KG1 (cell line): ENCODE results near the gene POU6F1.

ENCODE experiments used
- DNase-seq: peaks from one replicate; lab custom pipeline; 2025; lab: John Stamatoyannopoulos, UW

The POU6F1 gene

DNA sequence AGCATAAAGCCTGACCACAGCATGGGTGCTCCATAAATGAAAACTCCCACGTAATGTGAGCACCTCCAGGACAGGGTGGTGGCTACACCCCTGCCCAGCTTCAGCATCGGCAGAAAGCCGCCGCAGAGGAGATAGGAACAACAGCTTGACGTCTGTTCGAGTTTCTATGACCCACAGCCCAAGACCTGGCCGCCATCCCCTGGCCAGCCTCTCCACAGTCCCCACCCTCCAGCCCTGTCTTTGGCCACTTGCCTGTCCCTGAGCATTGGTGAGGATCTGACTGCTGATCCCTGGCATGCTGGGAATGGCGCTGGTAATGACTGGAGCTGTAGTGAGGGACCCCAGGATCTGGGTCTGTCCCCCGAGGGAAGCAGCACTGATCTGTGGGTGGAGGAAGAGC is 21.3 kb downstream of the POU6F1 start:
- DNase-seq = no peak

- DNase-seq = no peak
Observed at GRCh38 chr12:51195841-51196240, 22.0 kb downstream of the POU6F1 start.

DNA sequence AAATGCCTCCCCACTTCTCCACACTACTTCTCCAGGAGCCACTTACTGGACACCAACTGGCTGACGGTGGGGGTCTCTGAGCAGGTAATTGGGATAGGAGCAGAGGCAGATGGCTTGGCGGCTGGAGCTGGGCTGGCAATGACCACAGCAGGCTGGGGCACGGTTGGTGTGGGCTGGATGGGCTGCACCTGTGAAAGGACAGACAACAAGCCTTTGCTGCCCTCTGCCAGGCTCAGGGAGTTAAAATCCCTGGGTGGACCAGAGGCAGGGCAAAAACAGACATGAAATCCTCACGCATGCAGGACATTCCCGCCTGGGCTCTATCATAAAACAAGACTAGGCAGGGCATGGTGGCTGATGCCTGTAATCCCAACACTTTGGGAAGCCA is 25.6 kb downstream of the POU6F1 start:
- DNase-seq = no peak

- no peak for DNase-seq
Observed at GRCh38 chr12:51191516-51192283, 26.2 kb downstream of the POU6F1 start.

GRCh38 chr12:51190820-51191219 is 27.0 kb downstream of the POU6F1 start:
- no peak for DNase-seq

DNA sequence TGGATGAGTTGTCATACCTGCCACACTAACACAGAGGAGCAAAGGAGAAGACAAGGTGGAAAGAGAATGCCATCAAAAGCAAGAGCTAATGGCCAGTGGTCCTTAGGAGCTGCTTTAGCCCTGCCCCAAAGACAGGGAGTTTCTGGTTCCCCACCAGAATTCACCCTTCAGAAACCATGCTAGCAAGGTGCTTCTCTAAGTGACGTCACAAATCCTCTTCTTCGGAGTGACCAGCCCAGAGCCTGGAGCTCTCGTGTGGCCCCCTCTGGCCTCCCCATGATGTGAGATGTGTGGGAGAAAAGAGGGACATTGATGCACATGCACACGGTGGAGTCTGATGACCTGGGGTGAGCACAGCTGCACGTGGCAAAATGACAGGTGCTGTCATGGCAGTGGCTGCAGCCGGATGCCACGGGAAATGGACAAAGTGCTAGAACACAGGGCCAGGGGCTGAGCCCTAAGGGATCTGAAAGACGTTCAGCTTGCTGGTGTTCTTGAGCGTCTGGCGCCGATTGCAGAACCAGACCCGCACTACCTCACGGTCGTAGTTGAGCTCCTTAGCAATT is 28.0 kb downstream of the POU6F1 start:
- no peak for DNase-seq

DNA sequence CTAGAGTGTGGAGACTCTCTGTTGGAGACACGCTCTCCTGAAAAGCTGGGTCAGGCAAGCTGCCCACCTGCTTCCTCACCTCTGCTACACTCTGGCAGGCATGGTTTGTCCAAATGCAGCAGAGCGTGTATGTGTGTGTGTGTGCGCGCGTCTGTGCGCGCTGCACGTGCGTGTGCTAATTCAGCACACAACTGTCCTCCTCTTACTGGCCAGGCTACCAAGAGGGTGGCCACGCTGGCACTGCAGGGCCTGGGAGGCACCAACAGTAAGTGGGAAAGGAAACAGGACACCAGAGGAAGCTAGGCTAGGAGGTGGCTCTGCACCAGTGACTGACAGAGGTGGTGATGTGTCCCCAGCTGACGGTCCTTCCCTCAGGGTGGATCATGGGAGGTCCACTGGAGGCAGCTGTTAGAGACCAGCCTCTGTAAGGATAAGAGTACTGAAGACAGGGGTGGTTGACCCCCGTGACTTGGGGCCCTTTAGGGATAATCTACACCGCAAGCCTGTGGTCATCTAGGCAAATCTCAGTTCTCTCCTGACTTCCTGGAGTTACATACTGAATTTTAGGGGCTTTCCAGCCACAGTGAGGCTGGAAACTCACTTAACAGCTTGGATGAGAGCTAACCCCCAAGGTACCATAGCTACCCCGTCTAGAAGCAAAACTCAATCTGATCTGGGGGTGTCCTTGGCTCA is 29.4 kb downstream of the POU6F1 start:
- DNase-seq = no peak

- no peak for DNase-seq
Observed at GRCh38 chr12:51187370-51187987, 30.4 kb downstream of the POU6F1 start.

GRCh38 chr12:51186465-51187085 is 31.3 kb downstream of the POU6F1 start:
- no peak for DNase-seq

DNA sequence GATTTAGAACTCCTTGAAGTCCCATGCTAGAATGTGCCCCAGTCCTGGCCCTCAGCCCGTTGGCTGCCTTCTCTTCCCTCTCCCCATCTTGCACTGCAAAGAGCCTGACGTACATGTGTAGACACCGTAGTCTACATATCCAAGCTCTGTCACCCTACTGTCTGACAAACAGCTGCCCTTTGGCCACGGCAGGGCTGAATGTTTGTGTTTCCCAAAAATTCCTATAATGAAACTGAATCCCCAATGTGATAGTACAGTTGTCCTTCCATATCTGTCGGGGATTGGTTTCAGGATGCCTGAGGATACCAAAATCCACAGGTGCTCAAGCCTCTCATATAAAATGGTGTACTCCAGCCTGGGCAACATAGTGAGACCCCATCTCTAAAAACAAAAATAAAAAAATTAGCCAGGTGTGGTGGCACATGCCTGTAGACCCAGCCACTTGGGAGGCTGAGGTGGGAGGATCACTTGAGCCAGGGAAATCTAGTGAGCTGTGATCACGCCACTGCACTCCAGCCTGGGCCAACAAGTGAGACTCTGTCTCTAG is 32.6 kb downstream of the POU6F1 start:
- DNase-seq = no peak

DNA sequence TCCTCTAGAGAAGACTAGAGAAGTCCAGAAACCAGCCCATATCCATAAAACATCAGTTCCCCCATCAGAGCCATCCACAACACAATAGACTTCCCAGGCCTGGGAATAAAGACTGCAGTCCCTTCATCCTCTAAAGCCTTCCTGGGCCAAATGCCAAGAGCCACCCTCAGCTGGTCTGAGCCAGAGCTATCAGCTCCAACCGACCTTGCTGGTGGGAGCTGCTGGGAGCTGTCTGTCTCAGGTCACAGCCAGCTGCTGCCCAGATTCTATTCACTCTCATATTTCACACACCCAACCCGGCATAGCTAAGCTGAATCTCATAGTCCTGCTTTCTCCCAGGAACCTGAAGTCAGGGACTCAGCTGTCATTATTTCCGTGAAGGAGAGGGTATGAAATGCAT is 34.0 kb downstream of the POU6F1 start:
- DNase-seq = no peak

DNA sequence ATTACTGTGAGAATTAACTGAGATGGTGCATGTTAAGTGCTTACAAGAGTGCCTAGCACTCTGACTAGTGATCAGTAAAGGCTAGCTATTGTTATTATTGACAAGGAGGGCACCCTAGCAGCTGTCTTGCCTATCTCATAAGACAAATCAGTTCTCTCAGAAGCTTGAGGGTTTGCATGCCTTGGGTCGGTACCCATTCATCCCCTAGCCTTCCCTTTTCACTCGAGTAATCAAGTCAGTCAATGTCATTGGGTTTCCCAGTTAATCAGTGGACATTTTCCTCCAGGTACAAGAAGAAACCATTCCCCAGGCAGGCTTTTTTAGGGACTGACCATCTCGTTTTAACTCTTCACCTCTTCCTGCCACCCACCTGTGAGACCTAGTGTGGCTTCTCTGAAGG is 34.5 kb downstream of the POU6F1 start:
- no peak for DNase-seq

- no peak for DNase-seq
Observed at GRCh38 chr12:51181558-51181957, 36.3 kb downstream of the POU6F1 start.

- DNase-seq = no peak
Observed at GRCh38 chr12:51177897-51178296, 40.0 kb downstream of the POU6F1 start.

DNA sequence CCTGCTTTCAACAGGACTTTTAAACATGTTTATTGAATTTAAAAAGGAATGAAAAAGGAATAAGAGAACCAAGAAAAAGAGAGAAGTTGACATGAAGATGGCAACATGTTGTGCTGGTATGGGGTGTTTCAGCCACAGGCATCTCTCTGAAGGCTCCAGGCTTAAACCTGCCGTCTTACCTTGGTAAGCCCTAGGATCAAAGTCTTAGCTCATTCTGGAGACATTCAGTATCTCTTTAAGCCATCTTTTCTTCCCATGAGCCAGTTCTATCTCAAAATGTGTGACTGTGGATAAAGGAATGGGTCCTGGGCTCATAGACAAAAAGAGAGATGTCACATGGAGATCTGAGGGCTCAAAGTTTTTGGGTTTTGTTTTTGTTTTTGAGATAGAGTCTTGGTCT is 43.4 kb downstream of the POU6F1 start:
- DNase-seq = no peak

- DNase-seq = peak; percentile 85
Observed at GRCh38 chr12:51172515-51173431, 45.1 kb downstream of the POU6F1 start, which contains the start of gene TFCP2. Gene TFCP2, minus strand, starts transcription at chr12:51173135. Its CDS starts 713 bp downstream, at chr12:51172422.

DNA sequence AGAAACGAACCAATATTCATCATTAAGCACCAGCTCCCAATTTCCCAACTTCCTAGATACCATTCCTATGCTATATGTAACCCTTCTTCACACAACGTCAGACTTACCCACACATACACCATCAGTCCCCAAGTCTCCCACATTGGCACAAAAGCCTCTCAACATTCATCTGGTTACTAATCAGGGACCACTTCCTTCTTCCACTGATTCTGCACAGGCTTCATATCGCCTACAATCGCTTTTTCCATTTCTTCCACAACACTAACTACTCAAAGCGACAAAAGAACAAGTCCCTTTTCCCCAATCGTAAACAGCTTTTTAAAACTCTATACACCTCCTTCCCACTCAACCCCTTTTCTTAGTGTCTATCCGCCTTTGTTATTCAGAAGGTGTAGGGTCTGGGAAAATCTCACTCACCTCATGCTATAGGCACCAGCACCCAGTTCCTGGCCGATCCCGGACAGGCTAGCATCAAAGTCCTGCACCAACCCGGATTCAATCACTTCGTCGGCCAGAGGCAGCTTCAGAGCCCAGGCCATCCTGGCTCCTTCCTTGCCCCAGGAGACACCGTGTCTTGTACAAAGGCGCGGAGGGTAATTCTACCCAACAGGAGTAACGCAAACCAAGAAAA is 45.9 kb downstream of the POU6F1 start:
- no peak for DNase-seq

DNA sequence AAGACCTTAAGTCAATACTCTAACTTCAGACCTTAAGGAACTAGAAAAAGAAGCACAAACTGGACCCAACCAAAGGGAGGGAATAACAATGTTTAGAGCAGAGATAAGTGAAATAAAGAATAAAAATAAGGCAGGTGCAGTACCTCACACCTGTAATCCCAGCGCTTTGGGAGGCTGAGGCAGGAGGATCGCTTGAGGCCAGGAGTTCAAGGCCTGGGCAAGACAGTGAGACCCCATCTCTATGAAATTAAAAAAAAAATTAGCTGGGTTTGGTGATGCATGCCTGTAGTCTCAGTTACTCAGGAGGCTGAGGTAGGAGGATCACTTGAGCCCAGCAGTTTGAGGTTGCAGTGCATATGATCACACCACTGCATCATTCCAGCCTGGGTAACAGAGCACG is 54.1 kb downstream of the POU6F1 start:
- DNase-seq = no peak

GRCh38 chr12:51162217-51162616 is 55.6 kb downstream of the POU6F1 start:
- no peak for DNase-seq

DNA sequence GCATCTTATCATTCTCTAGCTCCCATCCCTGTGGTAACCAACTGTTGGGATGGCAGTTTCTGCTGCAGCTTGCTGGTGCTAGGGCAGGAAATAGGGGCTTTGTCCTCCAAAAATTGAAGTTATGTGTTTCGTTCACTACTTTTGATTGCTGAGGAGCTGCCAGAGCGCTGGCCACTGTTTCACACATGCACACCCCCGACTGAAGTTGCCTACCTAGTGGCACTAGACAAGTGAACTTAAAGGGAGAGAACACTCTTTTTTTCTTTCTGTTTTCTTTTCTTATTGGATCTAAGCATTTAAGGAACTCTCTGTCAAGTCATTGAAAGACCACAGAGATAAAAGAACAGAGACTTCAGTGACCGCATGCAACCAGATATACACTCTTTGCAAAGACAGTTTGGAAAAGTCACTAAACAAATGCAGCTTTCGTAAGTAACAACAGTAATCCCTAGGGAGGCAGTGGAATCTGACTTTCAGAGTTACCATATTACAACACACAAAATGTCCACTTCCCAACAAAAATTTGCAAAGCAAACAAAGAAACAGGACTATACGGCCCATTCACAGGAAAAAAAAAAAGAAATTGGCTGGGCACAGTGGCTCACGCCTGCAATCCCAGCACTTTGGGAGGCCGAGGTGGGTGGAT is 56.9 kb downstream of the POU6F1 start:
- no peak for DNase-seq
